ENCODE results near the gene GPSM1. TPM values are rescaled to one million over a fixed set of nuclear protein-coding genes. Genes with fewer than 3 reads are reported as not detected.

Gene GPSM1
- total RNA-seq, 1 donor from 2014 or later, result 31.7 TPM

GRCh38 chr9:136303066-136303824 is 24.1 kb upstream of the GPSM1 start:
- TF ChIP-seq CTCF (IDR thresholded peaks at IDR 0.05; ENCODE audit: unreplicated experiment), result no peak
- Mint-ChIP-seq H3K4me1 (ENCODE audit: unreplicated experiment) (no peaks in the 10 kb centered on the region), H3K4me3 (ENCODE audit: unreplicated experiment) (no peak overlapping the region), H3K36me3 (ENCODE audit: low read depth, unreplicated experiment) (no peaks in the 10 kb centered on the region), H3K27ac (ENCODE audit: unreplicated experiment) (no peak overlapping the region), H3K27me3 (ENCODE audit: unreplicated experiment) (peaks cover 1% of the 10 kb centered on the region), H3K9me3 (ENCODE audit: unreplicated experiment) (no peaks in the 10 kb centered on the region)
- no peak for DNase-seq (ENCODE audit: low spot score)

- no peaks in the 10 kb centered on the region for H3K36me3 Mint-ChIP-seq (ENCODE audit: low read depth, unreplicated experiment)
- TF ChIP-seq CTCF (IDR thresholded peaks at IDR 0.05; ENCODE audit: unreplicated experiment), result no peak
- no peaks in the 10 kb centered on the region for H3K4me1 Mint-ChIP-seq (ENCODE audit: unreplicated experiment)
- no peak for DNase-seq (ENCODE audit: low spot score)
- no peaks in the 10 kb centered on the region for H3K9me3 Mint-ChIP-seq (ENCODE audit: unreplicated experiment)
- no peak within 1 kb of the TSS for H3K27ac Mint-ChIP-seq (ENCODE audit: unreplicated experiment)
- H3K27me3 Mint-ChIP-seq (ENCODE audit: unreplicated experiment), result peaks cover under 1% of the 10 kb centered on the region
- H3K4me3 Mint-ChIP-seq (ENCODE audit: unreplicated experiment), result no peak within 1 kb of the TSS
Observed at GRCh38 chr9:136303825-136304416, 23.4 kb upstream of the GPSM1 start, which contains the start of gene CCDC187. CCDC187 (minus strand) TSS chr9:136304094; CDS start chr9:136303830, 264 bp downstream.

DNA sequence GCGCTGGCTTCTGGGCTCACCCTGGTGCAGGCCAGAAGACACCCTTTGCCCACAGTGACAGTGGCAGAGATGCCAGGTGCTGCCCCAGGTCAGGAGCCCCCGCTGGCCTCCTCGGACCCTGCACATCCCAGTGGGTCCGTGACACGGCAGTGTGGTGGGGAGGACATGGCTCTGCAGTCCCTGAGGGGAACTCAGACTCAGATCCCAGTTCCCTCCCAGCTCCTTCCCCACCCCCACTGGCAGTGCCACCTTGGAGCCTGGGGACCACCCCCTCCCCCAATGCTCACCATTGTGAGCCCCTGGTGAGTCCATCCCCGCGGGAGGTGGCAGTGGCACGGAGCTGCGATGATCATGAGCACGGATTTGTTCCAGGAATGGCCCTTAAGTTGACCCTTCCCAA is 22.9 kb upstream of the GPSM1 start:
- no peaks in the 10 kb centered on the region for H3K36me3 Mint-ChIP-seq (ENCODE audit: low read depth, unreplicated experiment)
- H3K4me1 Mint-ChIP-seq (ENCODE audit: unreplicated experiment), result no peaks in the 10 kb centered on the region
- no peaks in the 10 kb centered on the region for H3K27me3 Mint-ChIP-seq (ENCODE audit: unreplicated experiment)
- H3K27ac Mint-ChIP-seq (ENCODE audit: unreplicated experiment), result no peak overlapping the region
- DNase-seq (ENCODE audit: low spot score), result no peak
- H3K9me3 Mint-ChIP-seq (ENCODE audit: unreplicated experiment), result no peaks in the 10 kb centered on the region
- H3K4me3 Mint-ChIP-seq (ENCODE audit: unreplicated experiment), result no peak overlapping the region
- no peak for TF ChIP-seq CTCF (IDR thresholded peaks at IDR 0.05; ENCODE audit: unreplicated experiment)

DNA sequence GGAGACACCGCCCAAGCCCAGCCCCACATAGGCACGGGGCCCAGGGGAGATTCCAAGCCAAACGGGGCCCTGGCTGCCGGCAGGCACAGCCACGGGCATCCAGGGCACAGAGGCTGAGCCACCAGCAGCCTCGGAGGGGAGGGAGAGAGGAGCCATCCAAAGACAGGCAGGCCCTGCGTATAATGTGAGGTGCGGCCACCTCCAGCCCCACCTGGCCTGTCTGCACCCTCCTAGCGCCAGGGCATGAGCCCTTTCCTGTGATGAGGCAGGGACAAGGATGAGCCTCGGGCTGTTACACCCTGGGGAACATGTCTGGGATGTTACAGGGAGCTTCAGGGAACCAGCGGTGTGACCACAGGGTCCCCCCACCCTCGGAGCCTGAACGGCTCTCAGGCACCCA is 22.4 kb upstream of the GPSM1 start:
- H3K27me3 Mint-ChIP-seq (ENCODE audit: unreplicated experiment), result no peaks in the 10 kb centered on the region

More for the DNA sequence above, 22.4 kb upstream of the GPSM1 start:
- no peaks in the 10 kb centered on the region for H3K9me3 Mint-ChIP-seq (ENCODE audit: unreplicated experiment)
- TF ChIP-seq CTCF (IDR thresholded peaks at IDR 0.05; ENCODE audit: unreplicated experiment), result no peak
- H3K4me3 Mint-ChIP-seq (ENCODE audit: unreplicated experiment), result no peak overlapping the region
- DNase-seq (ENCODE audit: low spot score), result no peak
- no peaks in the 10 kb centered on the region for H3K36me3 Mint-ChIP-seq (ENCODE audit: low read depth, unreplicated experiment)
- no peaks in the 10 kb centered on the region for H3K4me1 Mint-ChIP-seq (ENCODE audit: unreplicated experiment)
- no peak overlapping the region for H3K27ac Mint-ChIP-seq (ENCODE audit: unreplicated experiment)
